ENCODE measurements around the gene MSI2. TPM values are rescaled to one million over a fixed set of nuclear protein-coding genes. Genes with fewer than 3 reads are reported as not detected.

The MSI2 gene
- total and polyA plus RNA-seq, 2 experiments from 2014 or later = 15.7 to 76.4 TPM

DNA sequence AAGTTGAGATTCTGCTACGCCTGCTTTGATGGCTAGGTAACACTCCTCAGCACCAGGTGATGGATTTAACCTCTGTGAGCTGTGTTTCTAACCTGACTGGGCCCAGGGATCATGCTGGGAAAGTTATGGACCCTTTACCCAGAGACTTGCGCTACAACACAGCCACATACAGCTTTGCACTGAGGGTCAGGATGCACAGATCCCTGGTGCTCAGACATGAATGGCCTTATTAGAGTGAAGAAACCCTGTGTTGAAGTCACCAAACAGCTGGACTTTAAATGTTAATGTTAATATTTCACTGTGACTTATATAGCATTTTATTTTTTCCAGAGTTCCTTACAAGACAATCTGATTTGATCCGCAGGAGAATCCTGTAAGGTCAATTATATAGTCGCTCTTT, 114.3 kb downstream of the MSI2 start:
- DNase-seq (ENCODE audit: low read depth in 1 of 2, low spot score in 1 of 2) = no peak
- Histone ChIP-seq H3K36me3 (no peaks in the 10 kb centered on the region), H3K9me3 (ENCODE audit: low read depth) (no peaks in the 10 kb centered on the region), H3K27me3 (no peaks in the 10 kb centered on the region), H3K4me3 (no peak overlapping the region), H3K27ac (peak overlapping the region; percentile 48), H3K4me1 (ENCODE audit: low read depth) (peaks cover 35% of the 10 kb centered on the region)
- TF ChIP-seq, protein P1, sequence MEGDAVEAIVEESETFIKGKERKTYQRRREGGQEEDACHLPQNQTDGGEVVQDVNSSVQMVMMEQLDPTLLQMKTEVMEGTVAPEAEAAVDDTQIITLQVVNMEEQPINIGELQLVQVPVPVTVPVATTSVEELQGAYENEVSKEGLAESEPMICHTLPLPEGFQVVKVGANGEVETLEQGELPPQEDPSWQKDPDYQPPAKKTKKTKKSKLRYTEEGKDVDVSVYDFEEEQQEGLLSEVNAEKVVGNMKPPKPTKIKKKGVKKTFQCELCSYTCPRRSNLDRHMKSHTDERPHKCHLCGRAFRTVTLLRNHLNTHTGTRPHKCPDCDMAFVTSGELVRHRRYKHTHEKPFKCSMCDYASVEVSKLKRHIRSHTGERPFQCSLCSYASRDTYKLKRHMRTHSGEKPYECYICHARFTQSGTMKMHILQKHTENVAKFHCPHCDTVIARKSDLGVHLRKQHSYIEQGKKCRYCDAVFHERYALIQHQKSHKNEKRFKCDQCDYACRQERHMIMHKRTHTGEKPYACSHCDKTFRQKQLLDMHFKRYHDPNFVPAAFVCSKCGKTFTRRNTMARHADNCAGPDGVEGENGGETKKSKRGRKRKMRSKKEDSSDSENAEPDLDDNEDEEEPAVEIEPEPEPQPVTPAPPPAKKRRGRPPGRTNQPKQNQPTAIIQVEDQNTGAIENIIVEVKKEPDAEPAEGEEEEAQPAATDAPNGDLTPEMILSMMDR (IDR thresholded peaks at IDR 0.05; ENCODE audit: low read depth, low read length) = no peak

DNA sequence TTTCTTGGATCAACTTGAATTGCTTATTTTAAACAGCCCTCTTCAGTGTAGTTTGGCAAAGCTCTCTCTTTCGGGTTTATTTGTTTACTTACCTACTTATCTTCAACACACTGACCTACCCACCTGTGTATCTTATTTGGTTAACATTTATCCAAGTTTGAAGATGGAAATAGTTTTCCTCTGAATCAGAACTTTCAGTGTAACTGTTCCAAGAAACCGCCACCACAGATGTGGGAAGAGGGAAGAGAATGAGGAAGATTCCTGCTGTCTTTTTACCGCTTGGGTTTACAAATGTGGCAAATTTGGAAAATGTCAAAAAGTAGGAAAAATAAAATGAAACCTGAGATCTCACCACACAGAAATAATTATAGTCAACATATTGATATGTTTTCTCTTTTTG, 115.8 kb downstream of the MSI2 start:
- DNase-seq (ENCODE audit: low read depth in 1 of 2, low spot score in 1 of 2) = peak in 1 of 2 donors; percentile 60
- TF ChIP-seq, protein P1 (IDR thresholded peaks at IDR 0.05; ENCODE audit: low read depth, low read length) = no peak
- Histone ChIP-seq H3K36me3 (no peaks in the 10 kb centered on the region), H3K9me3 (ENCODE audit: low read depth) (no peaks in the 10 kb centered on the region), H3K4me1 (ENCODE audit: low read depth) (peaks cover 29% of the 10 kb centered on the region), H3K27ac (no peak overlapping the region), H3K4me3 (no peak overlapping the region), H3K27me3 (no peaks in the 10 kb centered on the region)

DNA sequence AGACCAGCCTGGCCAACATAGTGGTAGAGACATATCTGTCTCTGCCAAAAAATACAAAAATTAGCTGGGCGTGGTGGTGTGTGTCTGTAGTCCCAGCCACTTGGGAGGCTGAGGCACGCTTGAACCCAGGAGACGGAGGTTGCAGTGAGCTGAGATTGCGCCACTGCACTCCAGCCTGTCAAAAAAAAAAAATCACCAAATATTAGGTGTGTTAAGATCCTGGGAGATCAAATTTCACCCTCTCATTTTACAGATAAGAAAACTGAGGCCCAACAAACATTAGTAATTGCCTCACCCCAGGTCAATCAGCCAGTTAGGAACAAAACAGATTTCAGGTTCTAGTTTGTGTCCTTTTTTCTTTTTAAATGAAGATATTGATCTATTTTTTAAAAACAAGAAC, 116.7 kb downstream of the MSI2 start:
- Histone ChIP-seq H3K4me1 (ENCODE audit: low read depth) (peaks cover 28% of the 10 kb centered on the region), H3K4me3 (no peak overlapping the region), H3K27me3 (no peaks in the 10 kb centered on the region), H3K27ac (no peak overlapping the region), H3K36me3 (no peaks in the 10 kb centered on the region), H3K9me3 (ENCODE audit: low read depth) (no peaks in the 10 kb centered on the region)
- DNase-seq (ENCODE audit: low read depth in 1 of 2, low spot score in 1 of 2) = no peak
- TF ChIP-seq, protein P1 (IDR thresholded peaks at IDR 0.05; ENCODE audit: low read depth, low read length) = no peak

DNA sequence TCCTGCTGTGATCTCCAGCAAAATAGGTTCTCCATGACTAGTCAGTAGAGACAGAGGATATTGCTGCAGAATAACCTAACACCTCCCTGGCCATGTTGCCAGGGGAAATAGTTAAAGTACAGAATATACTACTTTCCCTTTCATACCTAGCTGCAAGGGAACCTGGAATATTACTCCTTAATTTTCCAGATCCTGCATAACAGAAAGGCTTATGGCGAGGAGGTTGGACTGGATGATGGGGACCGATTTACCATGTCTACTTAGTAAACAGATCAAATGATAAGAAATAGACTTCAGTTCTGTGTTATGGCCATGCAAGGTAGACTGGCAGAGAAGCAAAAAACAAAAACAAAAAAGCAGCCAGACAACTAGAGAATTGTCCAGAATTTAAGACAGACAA, 117.4 kb downstream of the MSI2 start:
- H3K36me3 ChIP-seq = no peaks in the 10 kb centered on the region
- no peaks in the 10 kb centered on the region for H3K27me3 ChIP-seq
- no peak for DNase-seq (ENCODE audit: low read depth in 1 of 2, low spot score in 1 of 2)
- TF ChIP-seq, protein P1 (IDR thresholded peaks at IDR 0.05; ENCODE audit: low read depth, low read length) = no peak
- peaks cover 25% of the 10 kb centered on the region for H3K4me1 ChIP-seq (ENCODE audit: low read depth)
- no peak overlapping the region for H3K4me3 ChIP-seq
- H3K27ac ChIP-seq = no peak overlapping the region
- no peaks in the 10 kb centered on the region for H3K9me3 ChIP-seq (ENCODE audit: low read depth)

DNA sequence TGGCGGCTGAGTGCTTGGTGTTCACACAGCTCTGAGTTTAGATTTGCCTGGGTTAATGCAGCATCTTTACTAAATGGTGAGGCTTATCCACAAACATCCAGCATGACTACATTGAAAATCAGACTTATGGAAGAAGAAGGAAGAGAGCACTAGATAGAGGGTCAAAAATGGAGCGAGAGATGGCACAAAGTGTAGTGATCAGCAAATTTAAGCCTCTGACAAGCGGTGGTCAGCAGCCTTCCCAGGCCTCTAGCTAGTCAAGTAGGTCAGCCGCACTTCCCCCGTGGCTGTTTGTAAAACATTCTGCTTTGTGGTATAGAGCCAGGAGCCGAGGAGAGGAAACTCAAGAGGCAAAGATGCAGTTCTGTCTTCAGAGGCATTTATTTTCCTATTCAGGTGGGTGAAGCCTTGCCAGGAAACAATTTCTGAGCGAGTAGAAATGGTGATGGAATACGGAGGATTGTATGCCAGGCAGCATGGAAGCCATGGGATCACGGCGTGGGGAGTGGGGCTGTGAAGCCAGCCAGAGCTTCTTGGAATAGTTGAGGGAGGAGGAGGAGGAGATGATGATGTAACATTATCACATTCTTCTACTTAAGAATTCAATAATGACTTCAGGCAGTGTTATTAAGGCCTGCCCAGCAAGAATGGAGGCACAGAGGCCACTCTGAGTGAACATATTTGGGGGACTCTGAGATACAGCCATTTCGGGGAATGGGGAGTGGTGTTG, 118.9 kb downstream of the MSI2 start:
- no peaks in the 10 kb centered on the region for H3K27me3 ChIP-seq
- H3K9me3 ChIP-seq (ENCODE audit: low read depth) = no peaks in the 10 kb centered on the region
- TF ChIP-seq, protein P1 (IDR thresholded peaks at IDR 0.05; ENCODE audit: low read depth, low read length) = no peak
- no peak overlapping the region for H3K4me3 ChIP-seq
- H3K27ac ChIP-seq = peak overlapping the region; percentile 14
- peaks cover 25% of the 10 kb centered on the region for H3K4me1 ChIP-seq (ENCODE audit: low read depth)
- DNase-seq (ENCODE audit: low read depth in 1 of 2, low spot score in 1 of 2) = peak in 1 of 2 donors; percentile 51
- no peaks in the 10 kb centered on the region for H3K36me3 ChIP-seq
